Measurements from ENCODE around the gene CHST9.

DNA sequence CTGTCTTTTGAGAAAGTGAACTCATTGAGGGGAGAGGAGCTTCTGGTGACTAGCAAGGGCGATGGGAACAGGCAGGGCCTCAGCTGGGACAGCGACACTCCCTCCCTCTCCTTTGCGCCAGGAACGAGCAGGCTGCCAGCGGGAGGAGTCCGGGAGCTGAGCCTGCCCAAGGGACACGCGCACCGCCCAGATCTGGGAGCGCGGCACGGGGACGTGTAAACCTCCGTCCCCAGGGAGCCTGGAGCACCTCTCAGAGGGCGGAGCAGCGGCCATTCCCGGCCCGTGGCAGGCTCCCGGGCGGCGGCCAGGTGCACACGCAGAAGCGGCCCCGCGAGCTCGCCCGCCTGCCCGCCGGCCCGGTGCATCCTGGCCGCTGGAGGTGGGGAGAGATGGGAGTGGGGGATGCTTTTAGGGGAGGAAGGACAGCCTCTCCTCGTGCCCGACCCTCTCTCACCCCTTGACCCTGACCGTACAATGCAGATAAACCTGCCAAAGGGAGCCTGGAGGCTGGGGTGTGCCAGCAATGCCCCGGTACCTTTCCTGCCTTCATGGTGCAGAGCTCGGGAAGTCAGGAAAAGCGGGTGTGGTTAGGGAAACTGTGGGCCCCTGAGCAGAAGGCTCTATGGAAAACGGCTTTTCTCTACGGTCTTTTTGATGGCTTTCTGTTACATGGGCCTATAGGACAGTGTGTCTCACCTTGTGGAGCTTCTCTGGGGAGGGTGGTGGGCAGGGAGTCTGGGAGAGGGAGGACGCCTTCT lies 321.8 kb downstream of the CHST9 start:
- TF ChIP-seq, protein P1, sequence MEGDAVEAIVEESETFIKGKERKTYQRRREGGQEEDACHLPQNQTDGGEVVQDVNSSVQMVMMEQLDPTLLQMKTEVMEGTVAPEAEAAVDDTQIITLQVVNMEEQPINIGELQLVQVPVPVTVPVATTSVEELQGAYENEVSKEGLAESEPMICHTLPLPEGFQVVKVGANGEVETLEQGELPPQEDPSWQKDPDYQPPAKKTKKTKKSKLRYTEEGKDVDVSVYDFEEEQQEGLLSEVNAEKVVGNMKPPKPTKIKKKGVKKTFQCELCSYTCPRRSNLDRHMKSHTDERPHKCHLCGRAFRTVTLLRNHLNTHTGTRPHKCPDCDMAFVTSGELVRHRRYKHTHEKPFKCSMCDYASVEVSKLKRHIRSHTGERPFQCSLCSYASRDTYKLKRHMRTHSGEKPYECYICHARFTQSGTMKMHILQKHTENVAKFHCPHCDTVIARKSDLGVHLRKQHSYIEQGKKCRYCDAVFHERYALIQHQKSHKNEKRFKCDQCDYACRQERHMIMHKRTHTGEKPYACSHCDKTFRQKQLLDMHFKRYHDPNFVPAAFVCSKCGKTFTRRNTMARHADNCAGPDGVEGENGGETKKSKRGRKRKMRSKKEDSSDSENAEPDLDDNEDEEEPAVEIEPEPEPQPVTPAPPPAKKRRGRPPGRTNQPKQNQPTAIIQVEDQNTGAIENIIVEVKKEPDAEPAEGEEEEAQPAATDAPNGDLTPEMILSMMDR (IDR thresholded peaks at IDR 0.05; ENCODE audit: extremely low read depth in 1 of 2, insufficient read depth in 1 of 2, low read depth in 1 of 2, low read length in 2 of 2), result no peak
- no peak for TF ChIP-seq POLR2A (IDR thresholded peaks at IDR 0.05; ENCODE audit: low read depth, low read length)
- TF ChIP-seq EZH2 (IDR thresholded peaks at IDR 0.05; ENCODE audit: borderline replicate concordance, low read depth, low read length, severe bottlenecking), result no peak
- no peak for TF ChIP-seq MAX (IDR thresholded peaks at IDR 0.05; ENCODE audit: insufficient read depth, insufficient read length)
- no peak for TF ChIP-seq POLR2AphosphoS5 (IDR thresholded peaks at IDR 0.05; ENCODE audit: insufficient read depth, low read depth, low read length)
- TF ChIP-seq MYC (IDR thresholded peaks at IDR 0.05; ENCODE audit: low read depth, low read length), result no peak

All from endothelial cell of umbilical vein (primary cell).